ENCODE data around the gene TXK.
A peak's percentile ranks its signal among the peaks of the same experiment; 100 is the strongest.

TXK gene

DNA sequence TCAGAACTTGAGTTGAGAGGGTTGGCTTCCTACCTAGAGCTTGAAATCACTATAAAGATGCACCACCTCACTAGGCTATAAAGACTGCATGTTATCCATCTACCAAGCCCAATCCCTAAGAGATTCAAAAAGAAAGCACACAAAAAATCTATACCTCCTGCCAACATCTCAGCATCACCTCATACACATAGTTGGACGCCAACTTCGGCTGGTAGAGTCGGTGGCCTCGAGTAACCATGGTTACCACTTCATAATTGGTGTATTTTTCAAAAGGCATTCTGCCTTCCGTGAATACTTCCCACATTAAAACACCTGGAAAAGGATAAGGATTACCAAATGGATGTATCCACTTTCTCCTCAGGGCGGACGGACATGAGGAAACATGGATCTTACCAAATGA, 4.5 kb upstream of the TXK start:
- DNase-seq (ENCODE audit: insufficient read length, low spot score) (no peak), FAIRE-seq (no peak)
- TF ChIP-seq, protein P1, sequence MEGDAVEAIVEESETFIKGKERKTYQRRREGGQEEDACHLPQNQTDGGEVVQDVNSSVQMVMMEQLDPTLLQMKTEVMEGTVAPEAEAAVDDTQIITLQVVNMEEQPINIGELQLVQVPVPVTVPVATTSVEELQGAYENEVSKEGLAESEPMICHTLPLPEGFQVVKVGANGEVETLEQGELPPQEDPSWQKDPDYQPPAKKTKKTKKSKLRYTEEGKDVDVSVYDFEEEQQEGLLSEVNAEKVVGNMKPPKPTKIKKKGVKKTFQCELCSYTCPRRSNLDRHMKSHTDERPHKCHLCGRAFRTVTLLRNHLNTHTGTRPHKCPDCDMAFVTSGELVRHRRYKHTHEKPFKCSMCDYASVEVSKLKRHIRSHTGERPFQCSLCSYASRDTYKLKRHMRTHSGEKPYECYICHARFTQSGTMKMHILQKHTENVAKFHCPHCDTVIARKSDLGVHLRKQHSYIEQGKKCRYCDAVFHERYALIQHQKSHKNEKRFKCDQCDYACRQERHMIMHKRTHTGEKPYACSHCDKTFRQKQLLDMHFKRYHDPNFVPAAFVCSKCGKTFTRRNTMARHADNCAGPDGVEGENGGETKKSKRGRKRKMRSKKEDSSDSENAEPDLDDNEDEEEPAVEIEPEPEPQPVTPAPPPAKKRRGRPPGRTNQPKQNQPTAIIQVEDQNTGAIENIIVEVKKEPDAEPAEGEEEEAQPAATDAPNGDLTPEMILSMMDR (IDR thresholded peaks at IDR 0.05; ENCODE audit: insufficient read depth, missing control alignments): no peak

DNA sequence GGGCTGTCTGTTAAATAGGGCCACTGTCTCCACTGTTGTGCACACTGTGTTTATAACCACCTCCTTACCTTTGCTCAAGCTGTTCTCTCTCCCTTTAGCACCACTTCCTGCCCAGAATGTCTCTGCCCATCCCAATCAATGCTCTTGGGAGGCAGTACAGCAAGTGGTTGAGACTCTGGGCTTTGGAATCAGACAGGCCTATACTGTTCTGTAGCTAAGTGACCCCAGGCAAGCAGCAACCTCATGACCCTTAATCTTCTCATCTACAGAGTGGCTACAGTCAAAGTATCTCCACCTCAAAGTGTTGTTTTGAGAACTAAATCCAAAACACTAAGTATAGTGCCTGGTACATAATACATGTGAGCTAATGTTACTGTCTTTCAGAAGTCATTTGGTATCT, 3.8 kb upstream of the TXK start:
- DNase-seq (ENCODE audit: insufficient read length, low spot score) (no peak), FAIRE-seq (no peak)
- TF ChIP-seq, protein P1 (IDR thresholded peaks at IDR 0.05; ENCODE audit: insufficient read depth, missing control alignments): no peak

DNA sequence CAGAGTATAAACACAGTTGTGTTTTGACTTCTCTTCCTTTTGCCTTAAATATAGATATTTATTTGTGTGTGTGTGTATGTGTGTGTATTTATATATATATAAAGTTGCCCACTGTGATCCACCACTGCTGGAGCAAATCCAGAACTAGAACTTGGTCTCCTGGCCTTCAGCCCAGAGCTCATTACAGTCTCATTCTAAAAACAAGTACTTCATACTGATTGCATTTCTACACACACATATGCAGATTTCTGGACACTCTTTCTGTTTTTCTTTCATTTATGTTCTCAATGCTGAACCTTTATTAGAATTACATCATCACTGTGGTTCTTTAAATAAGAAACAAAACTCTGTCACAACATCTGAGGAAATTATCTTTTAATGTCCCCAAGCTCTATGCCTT, 381 bp downstream of the TXK start:
- TF ChIP-seq, protein P1 (IDR thresholded peaks at IDR 0.05; ENCODE audit: insufficient read depth, missing control alignments): no peak
- DNase-seq (ENCODE audit: insufficient read length, low spot score) (no peak), FAIRE-seq (no peak)

DNA sequence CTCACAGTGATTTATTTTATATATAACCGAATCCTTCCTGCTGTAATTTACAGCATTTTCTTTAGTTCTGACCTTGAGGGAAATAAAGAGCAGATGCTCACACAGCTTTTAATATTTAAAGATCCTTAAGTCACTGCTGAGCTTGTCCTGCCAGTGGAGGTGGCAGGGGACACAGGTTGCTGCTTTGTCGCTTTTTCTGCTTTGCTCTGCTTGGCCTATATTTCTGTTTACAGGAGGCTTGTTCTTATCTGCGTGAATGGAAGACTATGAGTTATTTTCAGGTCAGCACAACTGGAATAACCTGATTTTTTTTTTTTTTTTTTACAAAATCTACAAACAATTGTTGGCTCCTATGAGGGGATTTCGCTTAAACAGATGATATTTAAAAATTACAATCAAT, 2.3 kb downstream of the TXK start:
- TF ChIP-seq, protein P1 (IDR thresholded peaks at IDR 0.05; ENCODE audit: insufficient read depth, missing control alignments): no peak
- FAIRE-seq: no peak
- no peak for DNase-seq (ENCODE audit: insufficient read length, low spot score)

DNA sequence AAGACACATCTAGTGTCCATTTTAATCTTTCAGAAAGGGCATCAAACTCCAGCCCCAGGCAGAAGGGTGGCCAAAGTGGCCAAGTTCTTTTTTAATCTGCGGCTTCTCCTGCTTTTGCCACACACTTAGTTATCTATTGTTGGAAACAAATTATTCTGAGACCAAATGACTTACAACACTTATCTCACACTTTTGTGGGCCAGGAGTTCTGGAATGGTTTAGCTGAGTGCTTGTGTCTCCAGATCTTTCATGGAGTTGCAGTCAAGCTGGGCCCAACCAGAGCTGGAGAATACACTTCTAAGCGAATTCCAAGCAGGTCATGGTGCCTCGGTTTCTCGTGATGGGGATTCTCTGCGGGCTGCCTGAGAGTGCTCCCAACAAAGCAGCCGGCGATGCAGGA, 4.0 kb downstream of the TXK start:
- no peak for DNase-seq (ENCODE audit: insufficient read length, low spot score)
- TF ChIP-seq, protein P1 (IDR thresholded peaks at IDR 0.05; ENCODE audit: insufficient read depth, missing control alignments): no peak
- FAIRE-seq: no peak

DNA sequence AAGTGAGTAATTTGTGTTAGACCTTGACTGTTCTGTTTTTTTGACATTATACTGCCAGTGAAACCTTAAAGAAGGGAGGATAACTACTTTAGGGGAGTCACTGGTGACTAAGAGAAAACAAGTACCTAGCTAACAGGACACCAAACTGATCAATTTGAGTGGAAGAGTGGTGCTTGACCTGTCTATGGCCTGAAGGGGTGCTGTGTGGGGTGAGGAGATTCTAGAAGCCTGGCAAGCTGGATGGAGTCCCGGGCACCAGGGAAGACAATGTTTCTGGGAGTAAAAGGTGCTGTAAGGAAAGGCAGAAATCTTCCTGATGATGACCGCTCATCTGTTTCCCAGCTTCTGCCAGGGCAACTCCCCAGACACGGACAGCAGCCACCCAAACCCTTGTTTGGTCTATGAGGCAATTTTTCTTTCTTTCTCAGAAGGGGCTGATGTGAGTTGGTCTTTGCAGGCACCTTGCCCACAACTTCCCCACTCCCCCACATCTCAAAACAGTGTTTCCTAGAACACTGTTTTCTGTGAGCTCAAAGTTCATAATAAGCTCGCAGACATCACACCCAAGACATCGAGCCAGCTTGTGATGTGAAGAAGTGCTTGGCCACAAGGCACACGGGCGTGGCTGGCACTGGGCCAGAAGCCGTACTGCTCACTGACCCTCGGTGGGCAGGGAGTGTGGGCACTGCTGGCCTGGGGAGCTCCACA, 4.6 kb downstream of the TXK start:
- TF ChIP-seq, protein P1 (IDR thresholded peaks at IDR 0.05; ENCODE audit: insufficient read depth, missing control alignments): no peak
- DNase-seq (ENCODE audit: insufficient read length, low spot score): no peak
- FAIRE-seq: no peak

DNA sequence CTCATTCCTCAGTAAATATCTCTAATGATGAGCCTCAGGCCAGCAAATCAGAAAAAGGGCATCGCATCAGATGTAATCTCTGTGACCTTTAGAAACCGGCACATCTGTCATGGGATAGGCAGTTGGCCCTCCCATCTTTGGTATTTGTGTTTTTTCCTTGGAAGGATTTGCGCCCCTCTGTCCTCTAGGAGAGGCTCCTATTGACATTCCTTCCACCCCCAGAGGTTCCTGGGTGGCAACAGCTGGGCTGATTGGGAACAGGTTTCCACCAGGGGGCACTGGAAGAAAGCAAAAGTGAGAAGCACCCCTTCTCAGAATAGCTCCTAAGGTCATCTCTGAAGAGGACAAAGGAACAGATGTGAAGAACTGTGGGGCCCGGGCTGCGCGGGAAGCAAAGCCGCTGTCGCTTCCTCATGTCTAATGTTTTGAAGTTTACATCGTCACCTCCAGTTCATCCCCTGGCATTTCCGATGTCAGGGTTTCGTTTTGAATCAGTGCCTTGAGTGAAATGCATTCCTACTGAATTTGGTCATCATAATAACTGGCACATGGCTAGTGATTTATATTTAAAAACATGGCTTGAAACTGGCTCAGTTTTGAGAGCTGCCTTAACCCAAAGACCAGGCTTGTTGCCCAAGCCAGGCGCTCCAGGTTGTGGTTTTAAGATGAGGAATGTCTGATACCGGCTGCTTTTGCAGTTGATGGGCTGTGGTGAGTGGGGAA, 6.2 kb downstream of the TXK start:
- no peak for FAIRE-seq
- DNase-seq (ENCODE audit: insufficient read length, low spot score): peak; percentile 29
- TF ChIP-seq, protein P1 (IDR thresholded peaks at IDR 0.05; ENCODE audit: insufficient read depth, missing control alignments): peak; percentile 39
